PC-9 (cell line): ENCODE measurements around the gene TBCB.

Experiments
- CTCF ChIP-seq: fragments of 200-600 bp; sonication (generic); conservative IDR thresholded peaks from 2 replicates; pipeline ENCODE4 v1.6.1; 2017; ENCODE audit warnings: mixed run types, antibody characterized with exemption, mild to moderate bottlenecking, moderate library complexity
- EZH2 ChIP-seq: fragments of 200-600 bp; sonication (generic); IDR thresholded peaks from 2 replicates; pipeline ENCODE4 v1.8.0; 2017; ENCODE audit warnings: antibody characterized with exemption, low read depth

GRCh38 chr19:36072081-36072480 is 43.2 kb upstream of the TBCB start:
- TF ChIP-seq CTCF, result no peak
- TF ChIP-seq EZH2, result no peak
